HG03196 (cell line): ENCODE results near the gene MLH3.

ENCODE experiments used
- ATAC-seq: cut with Tn5 transposase; IDR thresholded peaks from one replicate; pipeline ENCODE4 v1.9.1; 2021; ENCODE audit not compliant: unreplicated experiment

The MLH3 gene

GRCh38 chr14:74973003-74973653 is 78.1 kb downstream of the MLH3 start:
- no peak for ATAC-seq

DNA sequence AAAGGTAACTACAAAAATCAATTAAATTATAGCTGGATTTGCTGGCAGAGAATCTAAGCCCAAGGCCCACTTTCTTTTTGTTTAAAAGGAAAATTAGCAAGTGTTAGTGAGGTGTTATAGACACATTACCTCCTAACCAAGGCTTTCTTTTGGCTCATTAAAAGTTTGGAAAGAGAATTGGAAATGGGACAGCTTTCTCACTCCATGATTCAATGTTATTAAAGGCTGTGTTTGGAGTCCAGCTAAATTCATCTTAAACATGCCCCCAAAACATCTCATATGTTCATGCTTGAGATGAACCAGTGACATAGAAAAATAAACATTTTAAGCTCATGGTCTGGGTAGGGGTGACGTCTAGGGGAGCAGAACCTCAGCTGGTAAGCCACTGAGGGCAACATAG is 82.5 kb downstream of the MLH3 start:
- ATAC-seq = no peak

DNA sequence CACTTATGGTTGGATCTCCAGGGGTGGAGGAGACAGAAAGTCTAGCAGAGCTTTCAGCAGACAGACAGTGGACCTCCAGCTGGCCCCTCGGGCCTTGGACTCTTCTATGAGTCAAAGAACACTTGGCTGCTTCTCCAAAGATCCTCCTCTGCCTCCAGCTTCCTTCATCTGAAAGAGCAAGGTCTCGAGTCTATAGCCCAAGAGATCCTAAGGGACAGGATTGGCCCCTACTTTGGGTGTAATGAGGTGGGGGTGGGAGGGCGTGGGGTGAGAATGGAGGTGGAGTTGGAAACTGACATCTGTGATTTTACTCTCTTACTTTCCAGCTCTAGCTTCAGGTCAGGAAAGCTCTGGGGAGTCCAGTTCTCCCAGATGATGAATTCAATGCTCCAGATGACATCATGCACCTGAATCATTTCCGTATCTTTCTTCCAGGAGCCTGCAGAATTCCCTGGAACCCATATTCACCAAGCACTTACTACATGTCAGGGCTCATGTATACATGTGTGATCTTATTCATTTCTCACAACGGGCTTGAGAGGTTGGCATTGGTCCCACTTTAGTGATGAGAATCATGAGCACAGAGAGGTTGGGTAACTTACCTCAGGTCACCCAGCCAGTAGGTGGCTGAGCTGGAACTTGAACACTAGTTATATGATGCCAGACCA is 85.6 kb downstream of the MLH3 start:
- no peak for ATAC-seq

- ATAC-seq = no peak
Observed at GRCh38 chr14:74964787-74965485, 86.3 kb downstream of the MLH3 start.
